SU-DHL-6 (cell line): Measurements from ENCODE around the gene B3GALNT1.

Experiments used
- EZH2phosphoT487 ChIP-seq: fragments of 200-600 bp; sonication (generic), shearing (Covaris generic); conservative IDR thresholded peaks from 2 replicates; pipeline ENCODE4 v1.6.1; 2018; ENCODE audit warnings: mild to moderate bottlenecking, antibody characterized with exemption, low read length, moderate library complexity, mixed read lengths
- TF ChIP-seq, protein P1 (sequence below): fragments of 200-600 bp; sonication (generic); IDR thresholded peaks from one replicate; pipeline ENCODE4 v1.5.1; 2017; ENCODE audit warnings: antibody characterized with exemption, mild to moderate bottlenecking, low read length, moderate library complexity; ENCODE audit not compliant: insufficient read depth, poor library complexity, severe bottlenecking

DNA sequence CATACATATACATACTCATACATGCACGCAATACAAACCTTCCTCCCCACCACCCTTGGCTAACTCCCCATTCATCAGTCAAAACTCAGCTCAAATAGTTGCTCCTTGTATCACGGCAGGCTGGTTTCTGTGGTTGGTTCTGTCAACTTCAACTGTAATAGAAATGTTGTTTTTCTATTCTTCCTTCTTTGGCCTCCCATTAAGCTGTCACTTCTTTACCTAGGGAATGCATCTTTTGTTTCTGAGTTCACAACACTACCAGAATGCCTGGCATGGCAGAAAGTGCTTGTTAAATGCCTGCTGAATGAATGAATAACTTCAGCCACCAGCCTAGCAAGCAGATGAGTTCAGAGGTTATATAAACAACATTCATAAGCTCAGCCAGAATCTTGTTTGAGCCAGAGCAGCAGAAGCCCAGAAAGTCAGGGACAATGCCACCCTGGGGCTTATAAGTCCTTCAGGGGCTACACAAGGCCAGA is 63.1 kb downstream of the B3GALNT1 start:
- TF ChIP-seq, protein P1, sequence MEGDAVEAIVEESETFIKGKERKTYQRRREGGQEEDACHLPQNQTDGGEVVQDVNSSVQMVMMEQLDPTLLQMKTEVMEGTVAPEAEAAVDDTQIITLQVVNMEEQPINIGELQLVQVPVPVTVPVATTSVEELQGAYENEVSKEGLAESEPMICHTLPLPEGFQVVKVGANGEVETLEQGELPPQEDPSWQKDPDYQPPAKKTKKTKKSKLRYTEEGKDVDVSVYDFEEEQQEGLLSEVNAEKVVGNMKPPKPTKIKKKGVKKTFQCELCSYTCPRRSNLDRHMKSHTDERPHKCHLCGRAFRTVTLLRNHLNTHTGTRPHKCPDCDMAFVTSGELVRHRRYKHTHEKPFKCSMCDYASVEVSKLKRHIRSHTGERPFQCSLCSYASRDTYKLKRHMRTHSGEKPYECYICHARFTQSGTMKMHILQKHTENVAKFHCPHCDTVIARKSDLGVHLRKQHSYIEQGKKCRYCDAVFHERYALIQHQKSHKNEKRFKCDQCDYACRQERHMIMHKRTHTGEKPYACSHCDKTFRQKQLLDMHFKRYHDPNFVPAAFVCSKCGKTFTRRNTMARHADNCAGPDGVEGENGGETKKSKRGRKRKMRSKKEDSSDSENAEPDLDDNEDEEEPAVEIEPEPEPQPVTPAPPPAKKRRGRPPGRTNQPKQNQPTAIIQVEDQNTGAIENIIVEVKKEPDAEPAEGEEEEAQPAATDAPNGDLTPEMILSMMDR = no peak
- TF ChIP-seq EZH2phosphoT487 = no peak
